A172 (cell line): Measurements from ENCODE around the gene C12orf43. TPM values are rescaled to one million over a fixed set of nuclear protein-coding genes. Genes with fewer than 3 reads are reported as not detected.

ENCODE experiments used
- total RNA-seq: library from RNA; depleted of rRNA; stranded (reverse); fragments of >200 nt; shearing (Covaris generic); gene quantifications from 2 replicates; pipeline ENCODE4 v1.2.3, GENCODE V29; 2014; rRNA removed

The C12orf43 gene
- total RNA-seq, 1 experiment from 2014 or later, result 17.5 TPM

Other genes starting within 250 kb of the C12orf43 start
- gene SPPL3, start 112.1 kb downstream of the C12orf43 start, total RNA-seq, result 4.3 and 4.5 TPM in 2 replicates
- gene HNF1A, start 37.9 kb downstream of the C12orf43 start, total RNA-seq, result not detected in 2 replicates
- 1.3 and 2.3 TPM in 2 replicates for gene OASL, start 22.8 kb upstream of the C12orf43 start, total RNA-seq
- gene P2RX7, start 116.4 kb upstream of the C12orf43 start, total RNA-seq, result 1.9 and 3.8 TPM in 2 replicates
- gene P2RX4, start 193.6 kb upstream of the C12orf43 start, total RNA-seq, result 16.2 and 23.7 TPM in 2 replicates